Measurements from ENCODE around the gene TRNP1.
"Not testable (repeated sequence)": the region's sequence is repeated elsewhere in the genome, so short reads cannot be mapped to it uniquely, and the experiment has no call there.

The TRNP1 gene, protein sequence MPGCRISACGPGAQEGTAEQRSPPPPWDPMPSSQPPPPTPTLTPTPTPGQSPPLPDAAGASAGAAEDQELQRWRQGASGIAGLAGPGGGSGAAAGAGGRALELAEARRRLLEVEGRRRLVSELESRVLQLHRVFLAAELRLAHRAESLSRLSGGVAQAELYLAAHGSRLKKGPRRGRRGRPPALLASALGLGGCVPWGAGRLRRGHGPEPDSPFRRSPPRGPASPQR

GRCh38 chr1:26993237-26994019 lies at the start of gene TRNP1:
Gene TRNP1, plus strand, starts transcription at chr1:26993692. Its CDS starts 95 bp downstream, at chr1:26993787.
- Histone ChIP-seq H3K27me3 (ENCODE audit: control insufficient read depth, insufficient read depth, low read length) (peaks cover 18% of the 10 kb centered on the region; the same call in 1 of the 2 replicates), H3K4me1 (ENCODE audit: control insufficient read depth, insufficient read depth, low read length) (peaks cover 49% of the 10 kb centered on the region), H3K27ac (ENCODE audit: low read depth, low read length) (peak within 1 kb of the TSS; percentile 44; the same call in 1 of the 2 replicates), H3K9ac (ENCODE audit: low read length) (peak within 1 kb of the TSS; percentile 81), H3K9me3 (ENCODE audit: control insufficient read depth, insufficient read depth, low read depth, low read length) (no peaks in the 10 kb centered on the region), H3K4me3 (ENCODE audit: low read depth, low read length) (peak within 1 kb of the TSS; percentile 86), H3K36me3 (ENCODE audit: control insufficient read depth, insufficient read depth, low read length) (peaks cover 4% of the 10 kb centered on the region; the same call in 1 of the 2 replicates)

- no peaks in the 10 kb centered on the region for H3K27me3 ChIP-seq (ENCODE audit: control insufficient read depth, insufficient read depth, low read length)
- H3K4me1 ChIP-seq (ENCODE audit: control insufficient read depth, insufficient read depth, low read length) = no peaks in the 10 kb centered on the region
- peaks cover 78% of the 10 kb centered on the region for H3K36me3 ChIP-seq (ENCODE audit: control insufficient read depth, insufficient read depth, low read length)
- no peak overlapping the region for H3K27ac ChIP-seq (ENCODE audit: low read depth, low read length)
- no peaks in the 10 kb centered on the region for H3K9me3 ChIP-seq (ENCODE audit: control insufficient read depth, insufficient read depth, low read depth, low read length)
- no peak overlapping the region for H3K9ac ChIP-seq (ENCODE audit: low read length)
- H3K4me3 ChIP-seq (ENCODE audit: low read depth, low read length) = no peak overlapping the region
These were observed 48.4 kb upstream of the TRNP1 start for GRCh38 chr1:26945138-26945537.

DNA sequence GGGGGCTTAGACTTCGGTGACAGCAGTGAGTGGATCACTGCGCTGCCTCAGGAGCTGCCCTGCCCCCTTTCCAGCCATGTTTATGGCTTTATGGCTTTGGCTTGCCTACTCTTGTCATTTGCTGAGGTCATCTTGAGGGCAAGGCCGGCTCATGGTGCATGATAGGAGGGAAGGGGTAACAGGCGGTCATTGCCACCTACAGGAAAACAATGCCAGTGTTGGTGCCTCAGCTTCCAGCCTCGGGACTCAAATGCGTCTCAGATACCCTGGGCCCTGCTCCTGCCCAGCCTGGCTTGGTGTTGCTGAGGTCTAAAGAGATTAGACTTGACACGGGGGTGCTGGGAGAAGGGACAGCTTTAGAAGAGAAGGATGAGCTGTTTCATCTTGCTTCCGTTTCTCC lies 47.8 kb upstream of the TRNP1 start:
- H3K4me1 ChIP-seq (ENCODE audit: control insufficient read depth, insufficient read depth, low read length) = no peaks in the 10 kb centered on the region
- no peaks in the 10 kb centered on the region for H3K27me3 ChIP-seq (ENCODE audit: control insufficient read depth, insufficient read depth, low read length)
- H3K9ac ChIP-seq (ENCODE audit: low read length) = no peak overlapping the region
- H3K27ac ChIP-seq (ENCODE audit: low read depth, low read length) = no peak overlapping the region
- no peaks in the 10 kb centered on the region for H3K9me3 ChIP-seq (ENCODE audit: control insufficient read depth, insufficient read depth, low read depth, low read length)
- H3K36me3 ChIP-seq (ENCODE audit: control insufficient read depth, insufficient read depth, low read length) = peaks cover 80% of the 10 kb centered on the region
- no peak overlapping the region for H3K4me3 ChIP-seq (ENCODE audit: low read depth, low read length)

DNA sequence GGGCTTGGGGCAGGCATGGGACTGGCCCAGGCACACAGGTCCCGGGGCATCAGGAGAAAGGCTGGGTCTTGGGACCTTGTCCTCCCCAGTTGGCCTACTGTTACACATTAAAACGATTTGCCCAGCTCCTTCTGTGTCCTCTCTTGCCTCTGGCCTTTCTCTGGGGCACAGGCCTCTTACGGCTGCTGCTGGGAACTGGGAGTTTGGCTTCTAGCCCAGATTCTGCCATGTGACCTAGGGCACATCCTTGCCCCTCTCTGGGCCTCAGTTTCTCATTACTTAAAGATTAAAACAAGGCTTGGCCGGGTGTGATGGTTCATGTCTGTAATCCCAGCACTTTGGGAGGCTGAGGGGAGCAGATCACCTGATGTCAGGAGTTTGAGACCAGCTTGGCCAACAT lies 47.2 kb upstream of the TRNP1 start:
- Histone ChIP-seq H3K36me3 (ENCODE audit: control insufficient read depth, insufficient read depth, low read length) (peaks cover 82% of the 10 kb centered on the region), H3K27ac (ENCODE audit: low read depth, low read length) (no peak overlapping the region), H3K9ac (ENCODE audit: low read length) (no peak overlapping the region), H3K9me3 (ENCODE audit: control insufficient read depth, insufficient read depth, low read depth, low read length) (no peaks in the 10 kb centered on the region), H3K4me3 (ENCODE audit: low read depth, low read length) (no peak overlapping the region), H3K4me1 (ENCODE audit: control insufficient read depth, insufficient read depth, low read length) (no peaks in the 10 kb centered on the region), H3K27me3 (ENCODE audit: control insufficient read depth, insufficient read depth, low read length) (no peaks in the 10 kb centered on the region)

DNA sequence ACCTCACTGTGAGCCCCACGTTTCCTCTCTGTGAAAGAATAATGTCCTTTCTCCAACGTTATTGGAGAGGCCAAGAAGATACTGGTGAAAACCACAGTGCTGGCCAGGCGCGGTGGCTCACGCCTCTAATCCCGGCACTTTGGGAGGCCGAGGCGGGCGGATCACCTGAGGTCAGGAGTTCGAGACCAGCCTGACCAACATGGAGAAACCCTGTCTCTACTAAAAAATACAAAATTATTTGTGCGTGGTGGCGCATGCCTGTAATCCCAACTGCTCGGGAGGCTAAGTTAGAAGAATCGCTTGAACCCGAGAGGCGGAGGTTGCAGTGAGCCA lies 44.8 kb upstream of the TRNP1 start:
- not testable (repeated sequence) for H3K9ac ChIP-seq (ENCODE audit: low read length); H3K4me3 ChIP-seq (ENCODE audit: low read depth, low read length); H3K4me1 ChIP-seq (ENCODE audit: control insufficient read depth, insufficient read depth, low read length); H3K9me3 ChIP-seq (ENCODE audit: control insufficient read depth, insufficient read depth, low read depth, low read length); H3K27me3 ChIP-seq (ENCODE audit: control insufficient read depth, insufficient read depth, low read length); H3K27ac ChIP-seq (ENCODE audit: low read depth, low read length)
- H3K36me3 ChIP-seq (ENCODE audit: control insufficient read depth, insufficient read depth, low read length) = peaks cover 67% of the 10 kb centered on the region

DNA sequence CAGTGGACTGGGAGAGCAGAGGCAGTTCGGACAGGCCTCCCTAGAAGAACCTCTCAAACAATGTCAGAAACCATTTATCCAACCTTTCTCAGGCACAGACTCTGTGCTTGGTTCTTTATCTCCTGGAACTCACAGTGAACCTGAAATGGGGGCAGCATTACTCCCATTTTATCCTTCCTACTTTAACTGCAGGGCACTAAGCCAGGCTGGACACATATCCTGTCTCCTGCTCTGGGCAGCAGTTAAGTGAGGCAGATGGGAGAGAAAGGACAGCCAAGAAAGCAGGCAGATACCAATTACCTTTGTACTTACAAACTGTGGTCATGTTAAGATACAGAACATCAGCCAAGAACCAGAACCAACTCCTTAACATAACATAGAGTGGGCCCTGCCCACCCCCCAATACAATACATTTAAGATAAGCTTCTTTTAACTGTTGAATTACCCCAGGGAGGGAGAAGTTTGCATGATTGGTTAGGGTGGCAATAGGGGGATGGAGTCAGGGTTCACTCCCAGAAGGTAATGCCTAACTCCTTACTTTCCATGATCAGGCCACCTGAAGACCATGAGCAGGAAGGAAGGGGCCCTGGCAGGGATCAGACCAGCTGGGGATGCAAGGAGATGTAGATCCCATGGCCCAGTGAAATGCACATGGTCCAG lies 44.1 kb upstream of the TRNP1 start:
- H3K27me3 ChIP-seq (ENCODE audit: control insufficient read depth, insufficient read depth, low read length) = no peaks in the 10 kb centered on the region
- no peak overlapping the region for H3K4me3 ChIP-seq (ENCODE audit: low read depth, low read length)
- peaks cover 61% of the 10 kb centered on the region for H3K36me3 ChIP-seq (ENCODE audit: control insufficient read depth, insufficient read depth, low read length)
- H3K9ac ChIP-seq (ENCODE audit: low read length) = no peak overlapping the region
- H3K9me3 ChIP-seq (ENCODE audit: control insufficient read depth, insufficient read depth, low read depth, low read length) = no peaks in the 10 kb centered on the region
- no peak overlapping the region for H3K27ac ChIP-seq (ENCODE audit: low read depth, low read length)
- no peaks in the 10 kb centered on the region for H3K4me1 ChIP-seq (ENCODE audit: control insufficient read depth, insufficient read depth, low read length)

DNA sequence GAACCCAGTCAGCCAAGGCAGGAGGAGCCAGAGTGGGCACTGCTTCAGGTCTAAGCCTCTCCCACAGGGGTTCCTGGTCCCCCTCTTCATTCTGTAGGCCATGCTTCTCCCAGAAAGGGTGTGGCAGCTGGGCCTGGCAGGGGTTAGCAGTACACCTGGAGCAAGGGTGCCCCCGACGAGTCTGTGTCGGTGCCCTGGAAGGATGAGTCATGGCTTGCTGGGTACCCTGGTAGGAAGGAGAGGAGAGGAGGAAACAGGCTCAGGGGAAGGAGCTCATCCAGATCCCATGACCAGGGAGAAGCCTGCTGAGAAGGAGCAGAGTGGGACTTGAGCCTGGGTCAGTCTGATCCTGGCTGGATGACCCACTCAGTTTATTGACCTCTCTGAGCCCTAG lies 43.6 kb upstream of the TRNP1 start:
- no peaks in the 10 kb centered on the region for H3K9me3 ChIP-seq (ENCODE audit: control insufficient read depth, insufficient read depth, low read depth, low read length)
- H3K27ac ChIP-seq (ENCODE audit: low read depth, low read length) = no peak overlapping the region
- H3K4me3 ChIP-seq (ENCODE audit: low read depth, low read length) = no peak overlapping the region
- H3K4me1 ChIP-seq (ENCODE audit: control insufficient read depth, insufficient read depth, low read length) = no peaks in the 10 kb centered on the region
- H3K27me3 ChIP-seq (ENCODE audit: control insufficient read depth, insufficient read depth, low read length) = no peaks in the 10 kb centered on the region
- no peak overlapping the region for H3K9ac ChIP-seq (ENCODE audit: low read length)
- peaks cover 56% of the 10 kb centered on the region for H3K36me3 ChIP-seq (ENCODE audit: control insufficient read depth, insufficient read depth, low read length)

DNA sequence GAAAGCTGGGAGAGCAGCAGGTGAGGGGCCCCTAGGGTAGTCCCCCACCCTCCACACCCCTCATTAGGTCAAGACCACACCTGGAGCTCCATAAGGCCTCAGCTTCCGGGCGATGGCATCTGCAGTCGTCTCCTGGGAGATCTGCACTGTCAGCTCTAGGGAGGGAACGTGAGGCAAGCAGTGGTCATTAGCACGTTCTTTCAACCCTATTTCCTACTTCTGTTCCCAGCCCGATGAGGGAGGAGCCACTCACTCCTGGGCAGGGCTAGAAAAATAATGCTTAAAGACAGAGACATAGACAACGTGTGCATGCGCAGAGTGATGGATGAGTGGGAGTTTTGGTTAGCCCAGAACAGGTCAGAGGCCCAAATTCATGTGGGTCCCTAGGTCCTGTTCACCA lies 42.9 kb upstream of the TRNP1 start:
- Histone ChIP-seq H3K27ac (ENCODE audit: low read depth, low read length) (no peak overlapping the region), H3K36me3 (ENCODE audit: control insufficient read depth, insufficient read depth, low read length) (peaks cover 49% of the 10 kb centered on the region), H3K9ac (ENCODE audit: low read length) (no peak overlapping the region), H3K9me3 (ENCODE audit: control insufficient read depth, insufficient read depth, low read depth, low read length) (no peaks in the 10 kb centered on the region), H3K4me3 (ENCODE audit: low read depth, low read length) (no peak overlapping the region), H3K4me1 (ENCODE audit: control insufficient read depth, insufficient read depth, low read length) (no peaks in the 10 kb centered on the region), H3K27me3 (ENCODE audit: control insufficient read depth, insufficient read depth, low read length) (no peaks in the 10 kb centered on the region)

DNA sequence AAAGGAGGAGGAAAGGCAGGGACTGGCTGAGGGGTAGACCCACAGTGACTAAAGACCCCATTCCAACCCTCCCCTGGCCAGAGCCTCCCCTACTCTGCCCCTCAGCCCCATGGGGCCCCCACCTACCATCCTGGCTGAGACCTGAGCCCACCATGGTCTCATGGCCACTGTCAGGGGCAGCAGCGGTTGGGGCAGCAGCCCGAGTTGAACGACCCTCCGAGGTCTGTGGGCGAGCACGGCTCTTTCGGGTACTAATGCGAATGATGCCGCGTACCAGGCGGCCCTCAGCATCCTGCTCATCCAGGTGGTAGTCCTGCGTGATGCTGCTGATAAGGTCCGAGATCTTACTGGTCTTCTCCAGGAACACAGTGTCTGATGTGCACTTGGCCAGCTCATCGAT lies 42.3 kb upstream of the TRNP1 start:
- H3K4me1 ChIP-seq (ENCODE audit: control insufficient read depth, insufficient read depth, low read length) = no peaks in the 10 kb centered on the region
- H3K4me3 ChIP-seq (ENCODE audit: low read depth, low read length) = no peak overlapping the region
- peaks cover 43% of the 10 kb centered on the region for H3K36me3 ChIP-seq (ENCODE audit: control insufficient read depth, insufficient read depth, low read length)
- no peak overlapping the region for H3K27ac ChIP-seq (ENCODE audit: low read depth, low read length)
- H3K9ac ChIP-seq (ENCODE audit: low read length) = no peak overlapping the region
- H3K9me3 ChIP-seq (ENCODE audit: control insufficient read depth, insufficient read depth, low read depth, low read length) = no peaks in the 10 kb centered on the region
- H3K27me3 ChIP-seq (ENCODE audit: control insufficient read depth, insufficient read depth, low read length) = no peaks in the 10 kb centered on the region

DNA sequence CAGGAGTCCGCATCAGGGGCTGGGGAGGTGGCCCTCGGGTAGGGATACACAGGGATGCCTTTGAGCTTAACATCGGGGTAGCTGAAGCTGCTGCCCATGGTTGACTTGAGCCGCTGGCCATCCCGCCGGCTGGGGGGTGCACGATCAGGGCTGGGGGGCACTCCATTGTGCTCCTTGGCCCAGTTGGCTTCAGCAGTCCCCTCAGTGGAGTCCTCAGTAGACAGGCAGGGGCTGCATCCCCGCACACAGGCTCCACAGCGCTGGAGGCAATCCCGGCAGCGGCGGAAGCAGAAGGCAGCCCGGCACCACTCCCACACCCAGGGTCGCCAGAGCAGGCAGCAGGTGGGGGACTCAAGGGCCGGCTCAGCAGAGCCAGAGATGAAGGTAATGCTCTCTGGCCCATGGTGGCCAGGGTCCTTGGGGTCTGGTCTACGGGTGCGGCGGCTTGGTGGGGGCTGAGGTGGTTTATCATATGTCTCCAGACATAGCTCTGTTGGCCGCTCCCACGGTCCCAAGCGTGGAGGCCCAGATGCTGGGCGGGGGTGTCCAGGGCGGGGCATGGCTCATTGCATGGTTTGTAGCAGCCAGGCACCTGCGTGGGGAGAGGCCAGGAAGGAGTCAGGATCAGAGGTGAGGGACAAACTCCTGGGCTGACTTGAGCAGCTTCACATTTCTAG lies 41.5 kb upstream of the TRNP1 start:
- no peak overlapping the region for H3K9ac ChIP-seq (ENCODE audit: low read length)
- H3K27me3 ChIP-seq (ENCODE audit: control insufficient read depth, insufficient read depth, low read length) = no peaks in the 10 kb centered on the region; the same call in 1 of the 2 replicates
- peaks cover 36% of the 10 kb centered on the region for H3K36me3 ChIP-seq (ENCODE audit: control insufficient read depth, insufficient read depth, low read length)
- H3K27ac ChIP-seq (ENCODE audit: low read depth, low read length) = no peak overlapping the region
- H3K4me3 ChIP-seq (ENCODE audit: low read depth, low read length) = no peak overlapping the region
- H3K9me3 ChIP-seq (ENCODE audit: control insufficient read depth, insufficient read depth, low read depth, low read length) = no peaks in the 10 kb centered on the region
- H3K4me1 ChIP-seq (ENCODE audit: control insufficient read depth, insufficient read depth, low read length) = no peaks in the 10 kb centered on the region

DNA sequence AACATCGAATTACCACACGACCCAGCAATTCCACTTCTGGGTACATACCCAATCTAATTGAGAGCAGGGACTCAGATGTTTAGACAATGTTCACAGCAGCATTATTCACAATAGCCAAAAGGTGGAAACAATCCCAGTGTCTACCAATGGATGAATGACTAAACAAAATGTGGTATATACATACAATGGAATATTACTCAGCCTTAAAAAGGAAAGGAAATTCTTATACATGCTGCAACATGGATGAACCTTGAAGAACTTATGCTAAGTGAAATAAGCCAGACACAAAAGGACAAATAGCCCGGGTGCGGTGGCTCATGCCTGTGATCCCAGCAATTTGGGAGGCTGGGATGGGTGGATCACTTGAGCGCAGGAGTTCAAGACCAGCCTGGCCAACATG lies 40.1 kb upstream of the TRNP1 start:
- Histone ChIP-seq H3K36me3 (ENCODE audit: control insufficient read depth, insufficient read depth, low read length) (peaks cover 29% of the 10 kb centered on the region), H3K9me3 (ENCODE audit: control insufficient read depth, insufficient read depth, low read depth, low read length) (no peaks in the 10 kb centered on the region), H3K9ac (ENCODE audit: low read length) (no peak overlapping the region), H3K27ac (ENCODE audit: low read depth, low read length) (no peak overlapping the region), H3K4me3 (ENCODE audit: low read depth, low read length) (no peak overlapping the region), H3K27me3 (ENCODE audit: control insufficient read depth, insufficient read depth, low read length) (peaks cover 2% of the 10 kb centered on the region; the same call in 1 of the 2 replicates), H3K4me1 (ENCODE audit: control insufficient read depth, insufficient read depth, low read length) (no peaks in the 10 kb centered on the region)
